Uterus (tissue), 4 donors: ENCODE measurements around the gene ADM2. TPM values are rescaled to one million over a fixed set of nuclear protein-coding genes. Genes with fewer than 3 reads are reported as not detected.

ENCODE experiments used
- DNase-seq, 2 donors: peaks; one replicate each; pipeline ENCODE4 v3.0.0-alpha.2; 2019 to 2020
- H3K27ac ChIP-seq, 2 donors: fragments of 200-600 bp; sonication (generic); 1 replicate in 1 of 2; 2 replicates in 1 of 2; pipeline ENCODE4 v1.5.1; 2016 to 2018
- H3K27me3 ChIP-seq, 2 donors: fragments of 200-600 bp; sonication (generic); one replicate each; pipeline ENCODE4 v1.5.1; 2018 to 2019; ENCODE audit warnings: control low read depth in 1 of 2
- H3K36me3 ChIP-seq, 2 donors: fragments of 200-600 bp; sonication (generic); one replicate each; pipeline ENCODE4 v1.5.1; 2019; ENCODE audit warnings: control low read depth in 1 of 2
- H3K4me1 ChIP-seq, 2 donors: fragments of 200-600 bp; sonication (generic); one replicate each; pipeline ENCODE4 v1.5.1; 2018 to 2019; ENCODE audit warnings: control low read depth in 1 of 2
- H3K4me3 ChIP-seq, 2 donors: fragments of 200-600 bp; sonication (generic); 1 replicate in 1 of 2; 2 replicates in 1 of 2; pipeline ENCODE4 v1.5.1; 2018 to 2019; ENCODE audit warnings: mild to moderate bottlenecking in 1 of 2
- H3K9me3 ChIP-seq, 2 donors: fragments of 200-600 bp; sonication (generic); one replicate each; pipeline ENCODE4 v1.5.1; 2019; ENCODE audit warnings: control low read depth in 1 of 2
- CTCF ChIP-seq, 4 experiments: fragments of 200-600 bp in 2 of 4; fragments of 450-650 bp in 2 of 4; sonication (generic) in 2 of 4; IDR thresholded peaks; one replicate each; pipeline ENCODE4 v1.5.1; 2016 to 2019; ENCODE audit warnings: antibody characterized with exemption in 4 of 4, mild to moderate bottlenecking in 2 of 4, moderate library complexity in 1 of 4
- POLR2A ChIP-seq, 2 donors: fragments of 450-650 bp; IDR thresholded peaks; one replicate each; pipeline ENCODE4 v1.6.1; 2016; ENCODE audit warnings: antibody characterized with exemption in 2 of 2, mild to moderate bottlenecking in 1 of 2, moderate library complexity in 1 of 2
- intact Hi-C: fragments of 100-400 bp; cut with DNase I; formaldehyde crosslinking; loops from one replicate; pipeline ENCODE4 v1.15.1; 2023; ENCODE audit warnings: low total_unique reads
- total RNA-seq, 4 donors: library from RNA; depleted of rRNA in 3 of 4; stranded (reverse); fragments of >200 nt in 3 of 4; gene quantifications; one replicate each; pipeline versions ENCODE4 v1.1.0 to v1.2.4, GENCODE V29; 2014 to 2023
- donor health status: DM: yes; HTN: yes; CAD: no.

ADM2 gene
- total RNA-seq, 4 donors from 2014 or later, result 0.14 to 0.95 TPM; not detected in 2

- intact Hi-C loops, result no loop called here
These were observed 6.1 kb downstream of the ADM2 start for GRCh38 chr22:50487290-50488005.

GRCh38 chr22:50488006-50488677 is 6.8 kb downstream of the ADM2 start:
- Histone ChIP-seq H3K4me1 (no peaks in the 10 kb centered on the region), H3K4me3 (no peak overlapping the region), H3K27ac (no peak overlapping the region), H3K36me3 (no peaks in the 10 kb centered on the region), H3K9me3 (no peaks in the 10 kb centered on the region), H3K27me3 (peaks cover 0 to 4% of the 10 kb centered on the region in 2 donors)
- intact Hi-C loops, result no loop called here
- TF ChIP-seq CTCF (IDR thresholded peaks at IDR 0.05) (no peak), POLR2A (IDR thresholded peaks at IDR 0.05) (no peak)
- no peak for DNase-seq

More at GRCh38 chr22:50487290-50488005, 6.1 kb downstream of the ADM2 start:
- DNase-seq, result no peak
- H3K4me3 ChIP-seq, result no peak overlapping the region
- H3K36me3 ChIP-seq, result no peaks in the 10 kb centered on the region
- peaks cover 4 to 8% of the 10 kb centered on the region in 2 donors for H3K27me3 ChIP-seq
- H3K27ac ChIP-seq, result no peak overlapping the region
- no peak for TF ChIP-seq POLR2A (IDR thresholded peaks at IDR 0.05)
- TF ChIP-seq CTCF (IDR thresholded peaks at IDR 0.05), result no peak
- no peaks in the 10 kb centered on the region for H3K4me1 ChIP-seq
- no peaks in the 10 kb centered on the region for H3K9me3 ChIP-seq

GRCh38 chr22:50488886-50489285 is 7.5 kb downstream of the ADM2 start:
- Histone ChIP-seq H3K36me3 (no peaks in the 10 kb centered on the region), H3K27ac (no peak overlapping the region), H3K27me3 (no peaks in the 10 kb centered on the region), H3K4me3 (no peak overlapping the region), H3K9me3 (no peaks in the 10 kb centered on the region), H3K4me1 (no peaks in the 10 kb centered on the region)
- intact Hi-C loops, result no loop called here
- no peak for TF ChIP-seq CTCF (IDR thresholded peaks at IDR 0.05)
- TF ChIP-seq POLR2A (IDR thresholded peaks at IDR 0.05), result no peak
- no peak for DNase-seq

- no peak overlapping the region for H3K27ac ChIP-seq
- intact Hi-C loops, result no loop called here
- no peaks in the 10 kb centered on the region for H3K27me3 ChIP-seq
- H3K9me3 ChIP-seq, result no peaks in the 10 kb centered on the region
- H3K4me1 ChIP-seq, result no peaks in the 10 kb centered on the region
- no peaks in the 10 kb centered on the region for H3K36me3 ChIP-seq
- H3K4me3 ChIP-seq, result no peak overlapping the region
- no peak for DNase-seq
- TF ChIP-seq CTCF (IDR thresholded peaks at IDR 0.05) (no peak), POLR2A (IDR thresholded peaks at IDR 0.05) (no peak)
These were observed 8.3 kb downstream of the ADM2 start for GRCh38 chr22:50489363-50490243.
